RWPE2 (cell line): ENCODE measurements around the gene SANBR.

Source experiments
- ATAC-seq: fragments of 200-7000 bp; cut with Tn5 transposase; 3 replicates; pipeline ENCODE4 v1.9.1; 2021; ENCODE audit warnings: low read depth
- DNase-seq: peaks from one replicate; pipeline ENCODE4 v3.0.0-alpha.2; 2020; ENCODE audit warnings: low spot score
- H3K27ac ChIP-seq: fragments of 450-650 bp; 2 replicates; pipeline ENCODE4 v1.5.1; 2017; ENCODE audit warnings: mild to moderate bottlenecking; ENCODE audit not compliant: poor library complexity, severe bottlenecking
- H3K27me3 ChIP-seq: fragments of 250-450 bp; sonication (Bioruptor Pico); 2 replicates; pipeline ENCODE4 v1.5.1; 2021; ENCODE audit warnings: mild to moderate bottlenecking, moderate library complexity; ENCODE audit not compliant: insufficient read depth, poor library complexity, severe bottlenecking
- H3K36me3 ChIP-seq: fragments of 250-450 bp; sonication (Bioruptor Pico); 2 replicates; pipeline ENCODE4 v1.5.1; 2020; ENCODE audit warnings: low read depth, mild to moderate bottlenecking, moderate library complexity
- H3K4me1 ChIP-seq: fragments of 250-450 bp; sonication (Bioruptor Pico); 2 replicates; pipeline ENCODE4 v1.5.1; 2021; ENCODE audit warnings: mild to moderate bottlenecking, moderate library complexity; ENCODE audit not compliant: insufficient read depth, poor library complexity, severe bottlenecking
- H3K4me3 ChIP-seq: fragments of 250-450 bp; sonication (Bioruptor Pico); 2 replicates; pipeline ENCODE4 v1.5.1; 2021; ENCODE audit warnings: mild to moderate bottlenecking, moderate library complexity; ENCODE audit not compliant: severe bottlenecking
- H3K9me3 ChIP-seq: fragments of 250-450 bp; sonication (Bioruptor Pico); 2 replicates; pipeline ENCODE4 v1.5.1; 2021; ENCODE audit warnings: mild to moderate bottlenecking, moderate library complexity; ENCODE audit not compliant: severe bottlenecking
- TF ChIP-seq, protein P1 (sequence below): fragments of 450-650 bp; IDR thresholded peaks from one replicate; pipeline ENCODE4 v1.5.1; 2017; ENCODE audit warnings: mild to moderate bottlenecking, moderate library complexity; ENCODE audit not compliant: poor library complexity, severe bottlenecking

SANBR gene

DNA sequence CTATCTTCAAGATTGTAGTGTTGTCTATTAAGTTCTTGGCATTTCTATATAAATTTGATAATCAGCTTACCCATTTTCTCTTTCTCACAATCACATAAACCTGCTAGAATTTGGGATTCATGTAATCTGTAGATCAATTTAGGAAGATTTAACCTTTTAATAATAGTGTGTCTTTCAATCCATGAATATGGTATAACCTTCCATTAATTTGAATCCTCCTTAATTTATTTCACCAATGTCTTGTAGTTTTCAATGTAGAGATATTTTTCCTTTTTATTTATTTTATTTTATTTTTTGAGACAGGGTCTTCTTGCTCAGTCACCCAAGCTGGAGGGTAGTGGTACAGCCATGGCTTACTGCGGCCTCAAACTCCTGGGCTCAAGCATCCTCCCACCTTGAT, 20.2 kb downstream of the SANBR start:
- Histone ChIP-seq H3K4me3 (no peak overlapping the region), H3K9me3 (no peaks in the 10 kb centered on the region), H3K27me3 (no peaks in the 10 kb centered on the region), H3K27ac (no peak overlapping the region), H3K4me1 (no peaks in the 10 kb centered on the region), H3K36me3 (peaks cover 31% of the 10 kb centered on the region)
- DNase-seq (no peak), ATAC-seq (no peak)
- TF ChIP-seq, protein P1, sequence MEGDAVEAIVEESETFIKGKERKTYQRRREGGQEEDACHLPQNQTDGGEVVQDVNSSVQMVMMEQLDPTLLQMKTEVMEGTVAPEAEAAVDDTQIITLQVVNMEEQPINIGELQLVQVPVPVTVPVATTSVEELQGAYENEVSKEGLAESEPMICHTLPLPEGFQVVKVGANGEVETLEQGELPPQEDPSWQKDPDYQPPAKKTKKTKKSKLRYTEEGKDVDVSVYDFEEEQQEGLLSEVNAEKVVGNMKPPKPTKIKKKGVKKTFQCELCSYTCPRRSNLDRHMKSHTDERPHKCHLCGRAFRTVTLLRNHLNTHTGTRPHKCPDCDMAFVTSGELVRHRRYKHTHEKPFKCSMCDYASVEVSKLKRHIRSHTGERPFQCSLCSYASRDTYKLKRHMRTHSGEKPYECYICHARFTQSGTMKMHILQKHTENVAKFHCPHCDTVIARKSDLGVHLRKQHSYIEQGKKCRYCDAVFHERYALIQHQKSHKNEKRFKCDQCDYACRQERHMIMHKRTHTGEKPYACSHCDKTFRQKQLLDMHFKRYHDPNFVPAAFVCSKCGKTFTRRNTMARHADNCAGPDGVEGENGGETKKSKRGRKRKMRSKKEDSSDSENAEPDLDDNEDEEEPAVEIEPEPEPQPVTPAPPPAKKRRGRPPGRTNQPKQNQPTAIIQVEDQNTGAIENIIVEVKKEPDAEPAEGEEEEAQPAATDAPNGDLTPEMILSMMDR, result no peak

DNA sequence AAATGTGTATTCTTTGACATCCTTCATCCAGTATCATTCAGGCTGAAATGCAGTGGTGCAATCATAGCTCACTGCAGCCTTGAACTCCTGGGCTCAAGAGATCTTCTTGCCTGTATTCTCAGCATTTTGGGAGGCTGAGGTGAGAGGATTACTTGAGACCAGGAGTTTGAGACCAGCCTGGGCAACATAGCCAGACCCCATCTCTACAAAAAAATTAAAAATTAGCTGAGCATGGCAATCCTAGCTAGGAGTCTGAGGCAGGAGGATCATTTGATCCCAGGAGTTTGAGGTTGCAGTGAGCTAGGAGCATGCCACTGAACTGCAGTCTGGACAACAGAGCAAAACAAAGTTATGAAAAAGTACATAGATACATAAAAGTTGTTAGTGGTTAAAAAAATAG, 24.1 kb downstream of the SANBR start:
- Histone ChIP-seq H3K36me3 (peaks cover 31% of the 10 kb centered on the region), H3K27ac (no peak overlapping the region)

DNA sequence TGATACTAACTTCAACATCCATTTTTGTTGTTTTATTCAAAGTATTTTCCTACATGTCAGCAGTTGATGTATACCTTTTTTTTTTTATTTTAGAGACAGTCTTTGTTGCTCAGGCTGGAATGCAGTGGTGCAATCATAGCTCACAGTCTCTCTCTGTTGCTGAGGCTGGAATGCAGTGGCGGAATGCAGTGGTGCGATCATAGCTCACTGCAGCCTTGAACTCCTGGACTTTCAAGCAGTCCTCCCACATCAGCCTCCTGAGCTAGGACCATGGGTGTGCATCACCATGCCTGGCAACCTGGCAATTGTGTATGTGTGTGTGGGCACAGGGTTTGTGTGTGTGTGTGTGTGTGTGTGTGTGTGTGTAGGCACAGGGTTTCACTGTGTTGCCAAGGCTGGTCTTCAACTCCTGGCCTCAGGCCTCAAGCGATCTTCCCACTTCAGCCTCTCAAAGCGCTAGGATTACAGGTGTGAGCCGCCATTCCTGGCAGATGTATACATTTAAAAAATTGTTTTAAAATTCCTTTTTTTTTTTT, 24.8 kb downstream of the SANBR start:
- H3K27ac ChIP-seq, result no peak overlapping the region
- peaks cover 28% of the 10 kb centered on the region for H3K36me3 ChIP-seq
- no peaks in the 10 kb centered on the region for H3K27me3 ChIP-seq
- TF ChIP-seq, protein P1, result no peak
- no peak overlapping the region for H3K4me3 ChIP-seq
- DNase-seq (no peak), ATAC-seq (no peak)
- no peaks in the 10 kb centered on the region for H3K9me3 ChIP-seq
- no peaks in the 10 kb centered on the region for H3K4me1 ChIP-seq

More for the DNA sequence above, 24.1 kb downstream of the SANBR start:
- TF ChIP-seq, protein P1, result no peak
- H3K9me3 ChIP-seq, result no peaks in the 10 kb centered on the region
- ATAC-seq, result no peak
- H3K27me3 ChIP-seq, result no peaks in the 10 kb centered on the region
- no peaks in the 10 kb centered on the region for H3K4me1 ChIP-seq
- DNase-seq, result no peak
- H3K4me3 ChIP-seq, result no peak overlapping the region

DNA sequence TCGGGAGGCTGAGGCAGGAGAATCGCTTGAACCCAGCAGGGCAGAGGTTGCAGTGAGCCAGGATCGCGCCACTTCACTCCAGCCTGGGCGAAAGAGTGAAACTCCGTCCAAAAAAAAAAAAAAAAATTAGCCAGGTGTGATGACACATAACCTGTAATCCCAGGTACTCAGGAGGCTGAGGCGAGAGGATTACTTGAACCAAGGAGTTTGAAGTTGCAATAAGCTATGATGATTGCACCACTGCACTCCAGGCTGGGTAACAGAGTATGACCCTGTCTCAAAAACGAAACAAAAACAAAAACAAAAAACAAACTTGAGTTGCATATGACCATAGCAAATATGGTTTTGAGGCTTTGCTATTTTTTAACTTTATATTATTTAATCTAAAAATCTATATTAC, 25.8 kb downstream of the SANBR start:
- TF ChIP-seq, protein P1, result no peak
- H3K36me3 ChIP-seq, result peaks cover 25% of the 10 kb centered on the region

DNA sequence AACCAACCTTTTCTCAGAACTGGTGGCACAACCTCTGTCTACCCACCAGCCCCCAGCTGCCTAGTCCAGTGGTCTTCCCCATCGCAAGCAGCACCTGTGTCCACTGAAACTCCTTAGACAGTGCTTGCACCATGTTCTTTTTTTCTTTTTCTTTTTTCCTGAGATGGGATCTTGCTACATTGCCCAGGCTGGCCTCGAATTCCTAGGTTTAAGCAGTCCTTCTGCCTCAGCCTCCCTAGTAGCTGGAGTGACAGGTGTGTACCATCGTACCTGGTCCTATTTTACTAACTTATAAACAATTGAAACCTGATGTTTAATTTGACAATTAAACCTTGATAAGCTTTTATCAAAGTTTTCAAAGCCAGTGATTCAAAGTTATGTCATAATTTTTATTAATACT, 30.8 kb downstream of the SANBR start:
- Histone ChIP-seq H3K27ac (no peak overlapping the region), H3K4me1 (no peaks in the 10 kb centered on the region)
- TF ChIP-seq, protein P1, result no peak

More for the DNA sequence above, 25.8 kb downstream of the SANBR start:
- no peak overlapping the region for H3K4me3 ChIP-seq
- H3K4me1 ChIP-seq, result no peaks in the 10 kb centered on the region
- DNase-seq, result no peak
- H3K27me3 ChIP-seq, result no peaks in the 10 kb centered on the region
- ATAC-seq, result no peak
- no peaks in the 10 kb centered on the region for H3K9me3 ChIP-seq
- H3K27ac ChIP-seq, result no peak overlapping the region

More for the DNA sequence above, 30.8 kb downstream of the SANBR start:
- H3K27me3 ChIP-seq, result no peaks in the 10 kb centered on the region
- H3K4me3 ChIP-seq, result no peak overlapping the region
- DNase-seq (no peak), ATAC-seq (no peak)
- H3K36me3 ChIP-seq, result no peaks in the 10 kb centered on the region
- H3K9me3 ChIP-seq, result no peaks in the 10 kb centered on the region
